ENCODE measurements around the gene ALDH1B1. TPM values are rescaled to one million over a fixed set of nuclear protein-coding genes. Genes with fewer than 3 reads are reported as not detected.

ALDH1B1 gene
- total RNA-seq, 1 experiment from 2014 or later: 29.0 TPM

DNA sequence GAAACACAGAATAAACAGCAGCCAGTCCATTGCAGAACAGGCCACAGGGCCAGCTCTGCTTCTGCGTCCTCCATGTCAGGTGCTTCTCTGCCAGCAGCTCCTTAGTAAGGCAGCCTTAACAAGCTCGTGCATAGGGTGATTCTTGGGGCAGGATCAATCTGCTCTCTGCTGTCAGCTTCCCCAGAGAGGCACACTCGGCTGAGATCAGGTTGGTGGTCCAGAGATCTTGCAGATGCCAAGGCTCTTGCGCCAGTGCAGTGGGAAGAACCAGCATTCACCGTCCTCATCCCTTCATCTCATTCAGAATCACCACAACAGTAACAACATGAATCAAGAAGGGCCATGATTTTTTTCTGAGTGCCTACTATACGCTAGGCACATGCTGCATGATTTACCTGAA is 49.0 kb upstream of the ALDH1B1 start:
- Histone ChIP-seq H3K4me3 (ENCODE audit: low read length) (no peak overlapping the region), H3K36me3 (ENCODE audit: low read depth, low read length) (no peaks in the 10 kb centered on the region), H3K4me1 (ENCODE audit: insufficient read depth, low read length) (0 out of 2 replicates have a peak, but pooled peaks cover 3% of the 10 kb centered on the region), H3K27ac (ENCODE audit: low read length) (no peak overlapping the region), H4K20me1 (ENCODE audit: low read length) (no peaks in the 10 kb centered on the region), H3F3A (ENCODE audit: low read length, unreplicated experiment) (no peaks in the 10 kb centered on the region), H3K9me2 (replicated peaks; ENCODE audit: low read length) (no peaks in the 10 kb centered on the region), H3K79me2 (ENCODE audit: low read length) (no peaks in the 10 kb centered on the region), H3K9ac (ENCODE audit: low read length) (no peak overlapping the region), H3K4me2 (ENCODE audit: low read length) (no peak overlapping the region), H2AFZ (ENCODE audit: low read length) (no peak overlapping the region), H3K9me3 (ENCODE audit: low read length) (no peaks in the 10 kb centered on the region), H3K27me3 (ENCODE audit: low read length) (no peaks in the 10 kb centered on the region)
- no peak for DNase-seq
- ChIA-PET POLR2A (ENCODE audit: unreplicated experiment) (no interaction called here), CTCF (no interaction called here)
- intact Hi-C loops (cut with micrococcal nuclease): no loop called here
- no peak for ATAC-seq
- BruUV-seq (replicated peaks): no TSS peak
- TF ChIP-seq, protein P1, sequence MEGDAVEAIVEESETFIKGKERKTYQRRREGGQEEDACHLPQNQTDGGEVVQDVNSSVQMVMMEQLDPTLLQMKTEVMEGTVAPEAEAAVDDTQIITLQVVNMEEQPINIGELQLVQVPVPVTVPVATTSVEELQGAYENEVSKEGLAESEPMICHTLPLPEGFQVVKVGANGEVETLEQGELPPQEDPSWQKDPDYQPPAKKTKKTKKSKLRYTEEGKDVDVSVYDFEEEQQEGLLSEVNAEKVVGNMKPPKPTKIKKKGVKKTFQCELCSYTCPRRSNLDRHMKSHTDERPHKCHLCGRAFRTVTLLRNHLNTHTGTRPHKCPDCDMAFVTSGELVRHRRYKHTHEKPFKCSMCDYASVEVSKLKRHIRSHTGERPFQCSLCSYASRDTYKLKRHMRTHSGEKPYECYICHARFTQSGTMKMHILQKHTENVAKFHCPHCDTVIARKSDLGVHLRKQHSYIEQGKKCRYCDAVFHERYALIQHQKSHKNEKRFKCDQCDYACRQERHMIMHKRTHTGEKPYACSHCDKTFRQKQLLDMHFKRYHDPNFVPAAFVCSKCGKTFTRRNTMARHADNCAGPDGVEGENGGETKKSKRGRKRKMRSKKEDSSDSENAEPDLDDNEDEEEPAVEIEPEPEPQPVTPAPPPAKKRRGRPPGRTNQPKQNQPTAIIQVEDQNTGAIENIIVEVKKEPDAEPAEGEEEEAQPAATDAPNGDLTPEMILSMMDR (conservative IDR thresholded peaks at IDR 0.05; ENCODE audit: low read depth, low read length): no peak
- TF ChIP-seq EZH2phosphoT487 (IDR thresholded peaks at IDR 0.05; ENCODE audit: borderline replicate concordance, low read length): no peak
- no peak for TF ChIP-seq EZH2 (IDR thresholded peaks at IDR 0.05; ENCODE audit: low read length, unreplicated experiment)

DNA sequence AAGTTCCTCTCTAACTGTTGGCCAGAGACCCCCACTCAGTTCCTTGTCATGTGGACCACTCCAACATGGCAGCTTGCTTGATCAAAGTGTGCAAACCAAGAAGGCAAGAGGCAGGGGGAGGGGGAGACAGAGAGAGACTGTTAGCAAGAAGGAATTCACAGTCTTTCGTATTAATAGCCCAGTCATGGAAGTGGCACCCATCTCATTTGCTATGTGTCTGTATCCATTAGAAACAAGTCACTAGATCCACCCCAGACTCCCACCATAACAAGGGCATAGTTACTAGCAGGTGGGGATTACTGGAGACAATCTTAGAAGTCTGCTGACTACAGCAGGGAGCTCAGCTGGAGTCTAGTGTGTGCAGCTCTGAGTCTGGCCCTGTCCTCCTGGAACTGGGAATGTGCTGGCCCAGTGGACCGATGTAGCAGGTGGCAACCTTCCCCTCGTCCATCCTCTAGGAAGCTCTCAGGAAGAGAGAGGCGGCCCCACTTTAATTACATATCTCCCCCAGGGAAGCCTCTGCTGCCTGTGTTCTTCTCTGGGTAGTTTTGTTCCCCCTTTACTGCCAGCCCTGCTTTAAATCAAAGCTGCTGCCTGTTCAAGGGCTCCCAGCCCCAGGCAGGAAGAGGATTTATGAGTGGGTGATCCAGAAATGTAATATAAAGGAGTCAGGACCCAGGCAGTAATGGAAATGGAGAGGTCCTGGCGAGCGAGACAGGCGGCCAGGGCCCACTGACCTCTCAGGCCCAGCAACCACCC is 47.8 kb upstream of the ALDH1B1 start:
- no peaks in the 10 kb centered on the region for H3K9me2 ChIP-seq (replicated peaks; ENCODE audit: low read length)
- H3K36me3 ChIP-seq (ENCODE audit: low read depth, low read length): no peaks in the 10 kb centered on the region
- ATAC-seq (no peak), DNase-seq (no peak)
- no peak overlapping the region for H3K9ac ChIP-seq (ENCODE audit: low read length)
- no peaks in the 10 kb centered on the region for H3K4me1 ChIP-seq (ENCODE audit: insufficient read depth, low read length)
- no peaks in the 10 kb centered on the region for H3K79me2 ChIP-seq (ENCODE audit: low read length)
- no peak overlapping the region for H3K27ac ChIP-seq (ENCODE audit: low read length)
- POLR2A ChIA-PET (ENCODE audit: unreplicated experiment): no interaction called here
- CTCF ChIA-PET: no interaction called here
- no peaks in the 10 kb centered on the region for H3K27me3 ChIP-seq (ENCODE audit: low read length)
- BruUV-seq (replicated peaks): no TSS peak
- no peaks in the 10 kb centered on the region for H3K9me3 ChIP-seq (ENCODE audit: low read length)
- H2AFZ ChIP-seq (ENCODE audit: low read length): no peak overlapping the region
- intact Hi-C loops (cut with micrococcal nuclease): loop anchor here (2.0 kb wide), 1 partner anchor 62 kb away; no protein-coding TSS in a partner anchor
- no peaks in the 10 kb centered on the region for H3F3A ChIP-seq (ENCODE audit: low read length, unreplicated experiment)
- H3K4me3 ChIP-seq (ENCODE audit: low read length): no peak overlapping the region
- H3K4me2 ChIP-seq (ENCODE audit: low read length): no peak overlapping the region
- TF ChIP-seq EZH2 (IDR thresholded peaks at IDR 0.05; ENCODE audit: low read length, unreplicated experiment): no peak
- H4K20me1 ChIP-seq (ENCODE audit: low read length): no peaks in the 10 kb centered on the region

DNA sequence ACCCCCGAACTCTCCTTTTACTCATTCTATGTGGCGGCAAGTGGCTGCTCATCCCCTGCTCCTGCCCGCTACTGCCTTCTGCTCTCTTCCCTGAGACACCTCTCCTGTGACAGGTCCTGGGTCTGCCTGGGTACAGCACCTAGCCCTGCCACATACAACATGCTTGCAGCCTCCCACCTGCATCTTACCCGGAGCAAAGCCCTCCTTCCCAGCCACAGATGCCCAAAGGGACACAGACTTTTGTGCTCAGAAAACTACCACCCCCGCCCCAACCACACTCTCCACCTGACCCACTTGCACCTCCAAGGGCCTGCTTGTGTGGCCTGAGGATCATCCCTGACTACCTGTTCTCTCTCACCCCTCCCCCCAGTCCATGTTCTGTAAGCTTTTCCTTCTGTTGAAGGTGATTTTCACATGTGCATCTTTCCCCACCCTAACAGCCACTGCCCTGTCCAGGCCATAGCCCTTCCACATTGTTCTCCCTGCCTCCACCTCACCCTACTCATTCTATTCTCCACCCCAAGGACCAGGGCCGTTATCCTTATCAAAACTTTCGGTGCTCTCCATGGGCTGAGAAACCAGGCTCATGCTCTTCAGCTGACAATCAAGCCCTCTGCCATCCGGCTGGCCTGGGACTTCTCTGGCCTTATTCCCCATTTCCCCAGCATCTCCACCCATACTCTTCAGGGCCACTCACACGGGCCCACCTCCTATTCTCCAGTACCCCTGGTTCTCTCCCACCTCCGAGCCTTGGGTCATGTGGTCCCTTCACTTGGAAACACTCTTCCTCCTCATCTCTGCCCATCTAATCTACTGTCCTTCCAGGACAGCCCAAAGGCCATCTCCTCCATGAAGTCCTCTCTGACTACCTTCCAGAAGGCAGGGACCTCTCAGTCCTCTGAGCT is 46.4 kb upstream of the ALDH1B1 start:
- BruUV-seq (replicated peaks): no TSS peak
- POLR2A ChIA-PET (ENCODE audit: unreplicated experiment): no interaction called here
- Histone ChIP-seq H3F3A (ENCODE audit: low read length, unreplicated experiment) (no peaks in the 10 kb centered on the region), H3K4me3 (ENCODE audit: low read length) (no peak overlapping the region), H4K20me1 (ENCODE audit: low read length) (no peaks in the 10 kb centered on the region), H3K4me2 (ENCODE audit: low read length) (no peak overlapping the region), H3K27ac (ENCODE audit: low read length) (no peak overlapping the region), H3K4me1 (ENCODE audit: insufficient read depth, low read length) (no peaks in the 10 kb centered on the region), H3K79me2 (ENCODE audit: low read length) (no peaks in the 10 kb centered on the region), H3K36me3 (ENCODE audit: low read depth, low read length) (no peaks in the 10 kb centered on the region), H2AFZ (ENCODE audit: low read length) (no peak overlapping the region), H3K9me2 (replicated peaks; ENCODE audit: low read length) (no peaks in the 10 kb centered on the region), H3K27me3 (ENCODE audit: low read length) (no peaks in the 10 kb centered on the region), H3K9ac (ENCODE audit: low read length) (no peak overlapping the region), H3K9me3 (ENCODE audit: low read length) (no peaks in the 10 kb centered on the region)
- TF ChIP-seq EZH2 (IDR thresholded peaks at IDR 0.05; ENCODE audit: low read length, unreplicated experiment): no peak
- no peak for TF ChIP-seq EZH2phosphoT487 (IDR thresholded peaks at IDR 0.05; ENCODE audit: borderline replicate concordance, low read length)
- TF ChIP-seq, protein P1 (conservative IDR thresholded peaks at IDR 0.05; ENCODE audit: low read depth, low read length): no peak
- CTCF ChIA-PET: no interaction called here
- intact Hi-C loops (cut with micrococcal nuclease): loop anchor here (2.0 kb wide), 1 partner anchor 63 kb away; no protein-coding TSS in a partner anchor
- ATAC-seq: no peak
- no peak for DNase-seq

Measured in PC-3 (cell line).